GM19035 (cell line): ENCODE data around the gene AUTS2.

Experiments
- ATAC-seq: cut with Tn5 transposase; IDR thresholded peaks from one replicate; pipeline ENCODE4 v1.9.1; 2021; ENCODE audit not compliant: unreplicated experiment

Gene AUTS2

DNA sequence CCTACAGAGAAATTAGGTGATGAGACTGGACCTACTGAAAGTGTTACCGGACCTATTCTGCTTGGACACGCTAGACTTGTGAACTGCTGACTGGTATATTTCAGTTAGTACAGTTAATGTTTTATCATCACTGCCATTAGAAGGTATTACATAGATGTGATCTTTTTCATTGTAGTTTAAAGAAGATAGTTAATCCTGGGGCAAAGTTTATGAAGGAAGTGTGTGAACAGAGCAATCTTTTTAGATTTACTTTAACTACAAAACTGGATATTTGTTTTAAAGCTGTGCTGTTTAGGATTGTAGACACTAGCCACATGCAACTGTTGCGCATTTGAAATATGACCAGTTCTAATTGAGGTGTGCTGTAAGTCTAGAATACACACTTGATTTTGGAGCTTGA, 446.7 kb downstream of the AUTS2 start:
- no peak for ATAC-seq

DNA sequence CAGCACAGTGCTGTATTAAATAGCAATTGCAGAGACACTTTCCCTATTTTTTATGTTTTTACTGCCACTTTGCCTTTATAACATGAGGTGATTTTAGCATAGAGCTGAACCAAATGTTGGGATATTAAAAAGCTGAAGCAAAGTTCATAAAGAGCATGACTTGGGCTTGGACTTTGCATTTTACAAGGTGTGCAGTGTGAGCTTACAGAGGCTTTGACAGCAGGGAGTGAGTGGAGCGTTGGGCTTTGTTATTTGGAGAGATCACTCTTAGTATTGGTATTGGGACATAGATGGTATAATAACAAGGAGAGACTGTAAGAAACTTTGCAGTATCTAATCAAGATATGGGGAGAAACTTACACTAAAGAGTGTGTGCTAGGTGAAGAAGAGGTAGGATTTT, 449.1 kb downstream of the AUTS2 start:
- no peak for ATAC-seq

DNA sequence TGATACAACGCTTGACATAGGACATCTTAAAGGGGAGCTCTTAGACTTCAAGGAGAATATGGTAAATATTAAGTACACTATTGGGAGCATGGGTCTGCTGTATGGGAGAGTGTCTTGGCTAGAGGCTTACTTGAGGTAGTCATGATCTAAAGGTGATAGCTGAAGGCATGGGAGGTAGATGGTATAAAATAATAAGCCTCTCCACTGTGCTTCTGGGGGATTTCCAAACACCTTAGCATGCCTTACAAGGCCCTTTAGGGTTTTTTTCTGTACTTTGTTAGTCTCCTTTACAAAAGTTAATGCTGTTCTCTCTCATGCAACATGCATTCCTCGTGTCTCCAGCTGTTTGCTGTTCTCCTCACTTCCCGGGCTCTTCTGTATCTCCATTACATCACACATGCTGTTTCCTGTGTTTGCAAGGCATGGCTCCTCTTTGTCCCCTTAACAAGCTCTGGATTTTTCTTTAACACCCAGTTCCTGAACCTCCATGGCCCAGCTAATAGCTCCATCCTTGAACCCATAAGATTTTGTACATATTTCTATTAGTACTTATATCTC, 449.7 kb downstream of the AUTS2 start:
- no peak for ATAC-seq

DNA sequence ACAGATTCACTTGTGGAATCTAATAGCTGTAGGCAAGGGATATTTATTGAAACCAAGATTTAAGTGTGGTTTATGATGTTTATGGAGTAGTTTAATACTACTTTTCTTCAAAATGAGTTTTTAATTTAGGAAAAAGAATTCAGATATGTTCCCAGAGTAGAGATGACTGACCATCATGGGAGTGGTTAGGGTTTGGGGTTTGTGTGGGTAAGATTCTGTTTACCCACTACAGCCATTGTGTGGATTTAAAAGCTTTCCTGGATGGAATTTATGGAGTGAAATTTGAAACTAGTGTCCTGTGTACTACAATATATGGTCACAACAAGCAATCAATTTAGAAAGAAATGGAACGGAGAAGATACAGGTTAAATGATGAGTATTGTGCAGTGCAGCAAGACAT, 453.5 kb downstream of the AUTS2 start:
- no peak for ATAC-seq

DNA sequence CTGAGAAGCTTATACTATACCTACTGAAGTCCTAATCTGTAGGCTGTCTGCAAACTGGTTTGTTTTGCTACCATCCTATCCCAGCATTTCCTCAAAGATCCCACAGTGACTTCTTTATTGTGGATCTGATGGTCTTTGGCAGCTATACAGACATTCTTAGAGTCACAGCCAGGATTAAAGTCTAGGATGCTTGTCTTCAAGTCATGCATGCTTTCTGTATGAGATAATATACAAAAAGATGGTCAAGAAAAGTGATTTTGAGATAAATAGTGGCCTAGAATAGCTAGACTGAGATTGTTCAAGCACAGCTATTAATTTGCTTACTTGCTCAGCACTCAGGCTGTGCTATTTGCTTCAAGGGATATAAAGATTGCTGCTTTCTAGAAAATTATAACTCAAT, 454.4 kb downstream of the AUTS2 start:
- no peak for ATAC-seq

DNA sequence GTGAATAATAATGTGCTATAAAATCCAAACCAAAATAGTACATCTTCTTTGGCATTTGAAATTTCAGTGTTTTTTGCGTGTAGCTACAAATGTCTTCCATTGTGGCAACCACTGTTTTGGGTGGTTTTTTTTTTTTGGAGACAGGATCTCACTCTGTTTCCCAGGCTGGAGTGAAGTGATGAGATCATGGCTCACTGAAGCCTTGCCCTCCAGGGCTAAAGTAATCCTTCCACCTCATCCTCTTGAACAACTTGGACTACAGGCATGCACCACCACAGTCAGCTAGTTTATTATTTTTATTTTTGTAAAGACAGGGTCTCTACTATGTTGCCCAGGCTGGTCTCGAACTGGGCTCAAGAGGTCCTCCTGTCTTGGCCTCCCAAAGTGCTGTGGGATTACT, 455.1 kb downstream of the AUTS2 start:
- no peak for ATAC-seq

DNA sequence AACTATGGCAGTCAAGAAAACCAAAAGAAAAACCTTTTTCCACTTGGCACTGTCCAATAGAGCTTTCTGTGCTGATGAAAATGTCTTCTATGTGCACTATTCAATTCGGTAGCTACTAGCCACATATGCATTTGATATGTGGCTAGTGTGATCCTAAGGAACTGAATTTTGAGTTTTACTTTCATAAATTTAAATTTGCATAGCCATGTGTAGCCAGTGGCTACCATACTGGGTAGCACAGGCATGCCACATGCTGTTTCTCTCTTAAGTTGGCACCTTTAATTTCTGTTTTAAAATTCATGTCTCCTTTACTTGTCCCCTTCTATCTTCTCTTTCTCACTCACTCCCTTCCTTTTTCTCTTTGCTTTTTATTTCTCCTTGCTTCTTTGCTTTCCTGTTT, 455.7 kb downstream of the AUTS2 start:
- no peak for ATAC-seq

DNA sequence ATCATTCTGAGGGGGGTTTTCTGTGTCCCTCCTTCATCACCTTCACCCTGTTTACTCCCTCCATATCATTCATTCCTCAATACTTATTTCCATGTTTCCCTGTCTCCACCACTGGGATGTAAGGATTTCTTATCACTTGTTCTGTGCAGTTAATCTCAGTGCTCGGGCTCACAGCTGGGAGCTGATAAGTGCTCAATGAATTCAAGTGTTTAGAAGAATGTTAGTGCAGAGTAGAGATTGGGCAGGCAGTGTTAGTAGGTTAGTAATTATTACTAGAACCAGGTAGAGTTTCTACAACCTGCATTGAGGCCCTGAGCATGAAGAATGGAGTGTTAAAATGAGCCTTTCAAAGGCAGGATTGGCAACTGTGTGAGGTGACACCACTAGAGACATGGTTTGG, 458.1 kb downstream of the AUTS2 start:
- no peak for ATAC-seq

DNA sequence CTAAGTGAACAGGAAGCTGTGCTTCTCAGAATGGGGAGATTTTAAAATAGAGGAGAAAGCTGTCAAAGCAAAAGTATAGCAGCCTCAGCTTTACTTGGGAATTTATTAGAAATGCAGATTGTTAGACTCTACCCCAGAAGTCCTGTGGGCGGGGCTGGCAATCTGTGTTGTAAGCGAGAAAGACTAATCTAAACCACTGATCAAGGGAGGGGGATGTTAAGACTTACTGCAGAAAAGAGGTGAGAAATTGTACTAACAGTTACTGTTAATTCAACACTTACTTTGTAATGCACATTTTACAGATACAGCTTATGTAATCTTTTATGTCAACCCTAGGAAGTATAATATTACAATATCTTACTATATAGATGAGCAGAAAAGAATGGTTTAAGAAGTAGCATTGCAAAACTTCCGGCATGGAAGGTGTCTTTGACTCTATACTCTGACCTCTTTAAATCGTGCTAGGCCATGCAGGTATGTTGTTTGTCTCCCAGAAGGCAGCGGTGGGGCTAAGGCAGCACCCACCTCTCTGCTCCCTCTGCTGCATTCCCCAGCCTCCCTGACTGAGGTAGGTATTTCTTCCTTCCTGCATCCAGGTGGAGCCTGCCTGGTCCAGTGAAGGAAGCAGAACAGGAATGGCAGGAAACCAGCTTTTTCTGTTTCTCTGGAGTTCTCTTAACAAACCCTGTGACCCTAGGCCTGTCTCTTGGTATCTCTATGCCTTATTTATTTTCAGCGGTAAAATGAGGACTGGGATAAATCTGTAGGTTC, 462.2 kb downstream of the AUTS2 start:
- no peak for ATAC-seq

DNA sequence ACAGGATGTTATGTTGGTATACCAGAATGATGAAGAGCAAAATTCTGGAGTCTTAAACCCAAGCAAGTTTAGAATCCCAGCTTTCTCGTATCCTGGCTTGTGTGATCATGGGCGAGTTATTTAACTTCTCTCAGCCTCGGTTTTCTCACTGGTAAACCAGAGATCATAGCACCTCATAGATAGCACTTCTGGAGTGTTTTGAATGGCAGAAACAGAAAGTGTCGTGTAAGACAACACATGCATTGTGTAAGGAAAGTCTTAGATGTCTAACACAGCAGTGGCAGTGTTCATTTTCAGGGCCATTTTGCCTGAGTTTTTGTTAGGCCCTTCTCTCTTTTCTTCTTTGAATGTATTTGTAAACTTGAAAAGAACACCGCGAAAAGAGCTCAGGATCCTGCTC, 465.1 kb downstream of the AUTS2 start:
- no peak for ATAC-seq

DNA sequence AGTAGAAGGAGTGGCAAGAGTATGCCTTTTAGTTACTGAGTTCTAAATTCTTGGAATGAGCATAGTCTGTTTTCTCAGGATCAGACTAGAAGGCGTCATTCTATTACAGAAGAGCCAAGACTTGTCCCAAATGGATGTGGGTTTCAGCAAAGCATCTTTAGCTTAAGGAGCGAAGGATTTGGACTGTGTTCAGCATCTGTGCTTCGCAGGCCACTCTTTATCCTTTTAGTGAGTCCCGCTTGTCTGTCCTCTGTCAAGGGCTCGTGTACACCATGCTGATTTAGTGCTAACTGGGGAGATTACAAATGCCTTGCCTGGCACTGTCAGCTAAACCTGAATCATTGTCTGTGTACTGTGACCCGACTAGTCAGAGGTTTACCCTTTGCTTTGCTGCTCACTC, 465.7 kb downstream of the AUTS2 start:
- ATAC-seq, result no peak

DNA sequence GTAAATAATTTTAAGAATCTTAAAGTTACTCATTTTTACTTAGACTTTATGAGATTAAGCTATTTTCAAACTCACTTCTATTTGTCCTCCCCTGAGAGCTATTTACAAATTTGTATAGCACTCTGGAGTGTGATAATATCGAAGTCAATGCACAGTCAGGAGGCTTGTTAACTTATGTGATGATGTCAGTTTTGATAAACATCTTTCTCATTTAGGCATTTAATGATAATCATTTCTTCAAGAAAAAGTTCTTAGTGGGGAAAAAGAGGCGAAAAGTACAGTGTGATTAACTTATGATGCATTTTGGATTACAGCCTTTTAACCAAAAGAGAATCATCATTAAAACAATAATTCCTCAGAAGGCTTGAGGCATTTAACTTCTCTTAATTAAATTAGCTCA, 468.6 kb downstream of the AUTS2 start:
- ATAC-seq, result no peak

DNA sequence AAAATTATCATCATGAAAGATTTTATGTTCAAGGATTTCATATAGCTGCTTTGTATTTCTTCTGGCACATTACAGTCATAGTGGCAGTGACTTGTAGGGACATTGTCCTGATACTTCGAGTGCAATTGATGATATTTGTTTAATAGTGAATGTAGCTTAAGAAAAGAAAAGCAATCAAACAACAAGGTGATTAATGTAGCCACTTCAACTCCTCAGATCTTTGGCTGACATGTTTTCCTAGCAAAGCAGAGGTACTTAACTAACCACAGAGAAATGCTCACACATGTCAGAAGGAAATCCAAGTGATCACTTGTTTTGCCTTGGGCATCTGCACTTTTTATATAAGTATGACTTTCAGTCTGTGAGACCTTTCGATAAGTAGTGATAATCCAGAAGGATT, 470.3 kb downstream of the AUTS2 start:
- ATAC-seq, result no peak

DNA sequence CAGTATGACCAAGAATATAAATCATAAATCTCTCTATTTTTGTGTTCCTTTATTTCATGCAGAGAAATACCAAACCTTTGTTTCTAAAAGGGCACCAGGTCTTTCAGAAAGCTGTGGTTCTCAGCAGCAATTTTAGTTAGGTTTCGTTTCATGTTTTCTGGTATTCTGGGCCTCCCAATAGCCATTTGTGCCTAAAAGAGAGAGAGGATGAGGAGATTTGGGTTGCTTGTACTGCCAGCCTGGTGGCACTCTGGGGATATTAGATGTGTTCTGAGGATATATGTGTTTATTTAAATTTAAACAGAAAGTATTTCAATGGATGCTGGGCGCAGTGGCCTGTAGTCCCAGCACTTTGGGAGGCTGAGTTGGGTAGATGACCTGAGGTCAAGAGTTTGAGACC, 471.7 kb downstream of the AUTS2 start:
- ATAC-seq, result no peak

DNA sequence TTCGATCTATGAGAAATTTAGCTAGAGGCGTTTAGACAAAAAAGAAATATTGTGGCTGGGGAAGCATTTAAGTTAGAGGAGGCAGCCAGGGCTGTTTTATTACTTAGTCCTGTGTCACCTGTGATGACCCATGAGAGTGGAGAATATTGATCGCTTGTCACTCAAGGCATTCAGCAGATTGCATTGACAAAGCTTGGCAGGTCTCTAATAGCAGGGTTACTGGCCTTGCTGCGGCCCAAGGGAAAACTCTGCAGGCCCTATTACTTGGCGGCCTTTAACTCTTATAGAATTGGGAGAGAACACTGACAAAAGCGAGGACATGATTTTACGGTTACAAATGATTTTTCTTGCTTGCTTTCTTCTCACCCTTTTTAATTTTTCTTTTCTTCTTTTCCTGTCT, 473.5 kb downstream of the AUTS2 start:
- no peak for ATAC-seq

DNA sequence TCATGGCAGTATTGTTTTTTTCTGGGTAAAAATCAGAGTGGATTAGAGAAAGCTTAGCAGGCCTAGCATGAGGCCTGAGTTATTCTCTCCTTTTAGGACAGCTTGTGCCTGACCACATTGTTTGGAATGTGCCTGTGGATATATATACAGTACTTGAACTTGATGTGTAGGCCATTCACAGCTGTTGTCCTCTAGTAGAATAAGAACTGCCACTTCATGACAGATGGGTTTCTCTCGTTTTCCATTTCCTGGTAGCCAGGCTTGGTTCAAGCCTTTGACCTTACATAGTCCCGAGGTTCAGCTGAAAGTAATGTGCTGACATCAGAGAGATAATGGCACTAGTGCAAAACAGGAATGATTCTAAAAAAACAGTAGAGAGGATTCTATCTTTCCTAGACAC, 473.9 kb downstream of the AUTS2 start:
- no peak for ATAC-seq

DNA sequence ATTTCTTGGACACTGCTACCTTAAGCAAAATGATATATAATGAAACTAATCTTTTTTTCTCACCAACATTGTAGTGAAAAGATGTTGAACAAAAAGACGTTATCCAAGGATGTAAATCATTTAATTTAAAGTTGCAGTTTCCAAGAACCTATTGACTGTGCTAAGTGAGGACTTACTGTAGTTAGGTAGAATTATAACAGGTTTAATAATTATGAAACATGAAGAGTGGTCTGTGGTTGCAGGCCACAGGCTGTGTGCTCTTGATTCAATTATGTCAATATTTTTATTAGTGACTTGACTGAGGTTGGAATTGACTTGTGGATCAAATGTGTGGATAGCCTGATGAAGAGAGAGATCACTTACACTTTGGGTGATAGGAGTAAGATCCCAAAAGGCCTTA, 478.1 kb downstream of the AUTS2 start:
- ATAC-seq, result no peak

DNA sequence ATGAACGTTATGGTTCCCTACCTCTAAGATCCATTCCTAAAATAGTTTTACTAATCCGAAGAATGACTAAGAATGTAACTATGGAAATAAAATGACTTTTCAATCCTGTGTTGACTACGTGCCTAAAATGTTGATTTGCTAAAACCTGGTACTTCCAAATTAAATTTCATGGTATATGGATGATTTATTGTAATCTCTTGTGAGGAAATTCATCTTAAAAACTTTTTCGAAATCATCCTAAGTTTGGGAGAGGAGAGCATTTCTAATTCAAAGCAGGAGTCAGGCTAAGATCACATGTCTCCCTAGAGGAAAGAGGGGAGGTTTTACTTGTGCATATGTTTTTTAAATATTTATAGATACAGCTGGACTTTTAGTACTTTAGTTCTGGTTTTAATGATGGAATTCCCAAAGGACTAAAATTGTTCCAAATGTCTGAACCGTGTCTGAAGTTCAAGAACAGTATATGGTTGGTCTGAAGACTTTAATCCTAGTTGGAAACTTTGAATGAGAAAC, 483.9 kb downstream of the AUTS2 start:
- ATAC-seq, result no peak

DNA sequence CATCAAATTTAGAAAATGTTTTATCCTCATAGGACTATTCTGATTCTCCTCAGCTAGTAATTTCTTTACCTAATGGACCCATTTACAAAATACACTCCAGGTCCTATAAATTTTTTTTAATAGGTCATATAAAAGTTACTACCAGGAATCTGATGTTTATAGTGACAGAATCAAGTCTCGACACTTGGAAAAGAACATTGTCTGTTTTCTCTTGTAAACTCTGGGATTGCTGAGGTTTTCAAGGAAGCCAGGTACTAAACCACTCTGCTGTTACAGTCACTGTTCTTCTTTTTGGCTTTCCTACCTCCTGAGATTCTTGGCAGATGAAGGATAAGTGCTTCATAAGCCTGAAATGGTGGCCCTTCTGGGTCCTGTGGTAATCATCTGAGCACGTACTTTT, 493.1 kb downstream of the AUTS2 start:
- ATAC-seq, result no peak

DNA sequence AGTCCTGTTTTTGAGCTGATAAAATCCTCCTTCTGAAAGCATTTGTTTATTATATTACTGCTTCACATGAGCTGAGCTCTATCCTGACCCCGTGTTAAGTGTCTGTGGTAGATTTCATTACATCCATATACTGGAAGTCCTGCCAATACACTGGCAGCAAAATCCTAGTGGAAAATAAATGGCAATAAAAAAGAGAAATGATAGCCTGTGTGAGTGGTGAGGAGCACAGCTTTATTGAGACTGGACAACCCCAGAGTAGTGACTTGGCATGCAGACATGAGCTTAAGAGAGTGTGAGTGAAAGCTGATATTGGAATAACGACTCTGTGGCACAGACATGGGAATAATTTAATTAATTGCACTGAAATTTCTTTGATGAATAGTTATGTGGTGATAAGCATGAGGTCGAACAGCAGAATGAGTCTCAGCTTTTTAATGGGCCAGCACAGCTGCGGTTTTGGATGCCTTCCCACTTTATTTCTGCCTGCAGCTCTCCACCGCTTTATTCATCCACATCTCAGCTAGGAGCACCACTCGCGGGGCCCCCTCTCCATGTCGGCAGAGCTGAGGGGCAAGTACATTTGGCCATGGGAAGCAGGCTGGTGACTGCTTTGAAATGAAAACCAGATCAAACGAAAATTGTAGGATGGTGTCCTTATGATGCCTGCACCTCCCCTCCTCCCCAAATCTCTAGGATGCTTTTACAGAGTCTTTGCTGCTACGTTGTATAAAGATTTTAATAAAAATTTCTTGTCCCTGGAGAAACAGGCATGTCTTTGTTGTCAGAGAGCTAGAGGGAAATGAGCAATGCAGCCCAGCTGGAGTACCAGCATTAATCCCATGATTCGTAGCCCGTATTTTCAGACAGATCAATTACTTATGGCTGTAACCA, 494.3 kb downstream of the AUTS2 start:
- no peak for ATAC-seq

DNA sequence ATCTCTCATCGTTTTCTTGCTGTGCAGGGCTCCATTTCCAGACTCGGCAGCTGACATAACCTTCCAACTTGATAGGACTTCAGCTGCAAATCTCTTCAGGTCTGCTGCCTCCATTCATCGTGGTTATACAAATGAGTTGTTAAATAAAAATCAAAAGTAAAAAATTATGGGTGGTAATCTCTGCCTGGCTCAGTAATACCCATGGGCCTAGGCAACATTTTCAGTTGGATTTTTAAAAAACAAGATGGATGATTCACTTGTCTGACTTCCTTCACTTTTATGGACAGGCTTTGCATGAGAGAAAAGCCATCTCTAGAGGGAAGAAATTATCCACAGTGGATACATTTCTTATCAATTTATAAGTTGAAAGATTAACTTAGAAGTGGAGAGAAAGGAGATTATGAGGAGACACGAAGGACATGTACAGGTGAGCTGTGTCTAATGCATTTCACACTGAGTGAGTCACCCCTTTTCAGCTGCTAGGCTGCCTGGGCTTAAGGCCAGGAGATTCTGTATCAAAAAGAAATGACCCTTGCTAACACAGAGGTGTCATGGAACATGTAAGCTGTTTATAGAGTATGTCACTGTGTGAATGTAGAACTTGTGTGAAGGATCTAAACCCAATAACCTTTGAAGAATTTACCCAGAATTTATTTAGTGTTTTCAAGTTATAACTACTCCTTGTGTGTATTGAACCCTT, 495.1 kb downstream of the AUTS2 start:
- no peak for ATAC-seq
